HG03520 (cell line): ENCODE data around the gene UBE2E2.
A peak's percentile ranks its signal among the peaks of the same experiment; 100 is the strongest.

Experiments used
- ATAC-seq: cut with Tn5 transposase; IDR thresholded peaks from one replicate; pipeline ENCODE4 v1.9.1; 2021; ENCODE audit warnings: mild to moderate bottlenecking, moderate library complexity; ENCODE audit not compliant: unreplicated experiment

Gene UBE2E2

GRCh38 chr3:23430781-23431398 lies 227.8 kb downstream of the UBE2E2 start:
- ATAC-seq, result no peak

GRCh38 chr3:23431764-23432163 lies 228.6 kb downstream of the UBE2E2 start:
- no peak for ATAC-seq

DNA sequence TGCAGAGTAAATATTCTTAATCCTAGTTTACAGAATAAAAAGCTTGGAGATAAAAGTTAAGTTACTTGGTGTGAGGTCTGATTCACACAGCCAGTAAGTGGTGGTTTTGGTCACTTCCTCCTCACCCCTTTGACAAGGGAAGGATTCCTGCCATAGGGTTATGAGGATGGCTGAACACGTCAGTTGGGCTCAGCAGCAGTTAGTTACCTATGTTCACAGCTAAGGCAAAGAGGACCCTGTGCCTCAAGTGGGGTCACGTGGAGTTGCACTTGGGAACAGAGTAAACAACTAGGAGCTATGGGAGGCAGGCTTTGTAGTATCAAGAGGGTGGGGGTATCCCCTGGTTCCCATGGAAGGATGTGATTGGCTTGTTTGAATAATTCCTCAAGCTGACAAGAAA lies 232.2 kb downstream of the UBE2E2 start:
- no peak for ATAC-seq

DNA sequence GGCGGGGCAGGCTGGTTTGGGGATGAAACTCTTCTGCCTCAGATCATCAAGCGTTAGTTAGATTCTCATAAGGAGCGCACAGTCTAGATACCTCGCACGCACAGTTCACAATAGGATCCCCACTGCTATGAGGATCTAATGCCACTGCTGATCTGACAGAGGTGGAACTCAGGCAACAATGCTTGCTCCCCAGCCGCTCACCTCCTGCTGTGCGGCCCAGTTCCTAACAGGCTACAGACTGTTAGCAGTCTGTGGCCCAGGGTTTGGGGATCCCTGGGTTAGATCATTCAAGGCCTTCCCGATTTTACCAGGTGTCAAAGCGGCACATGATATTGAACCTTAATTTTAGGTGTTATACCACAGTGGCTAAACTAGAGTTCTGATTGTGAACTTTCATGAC lies 232.8 kb downstream of the UBE2E2 start:
- ATAC-seq, result no peak

- ATAC-seq, result no peak
Observed at GRCh38 chr3:23437484-23438145, 234.5 kb downstream of the UBE2E2 start.

GRCh38 chr3:23438657-23439056 lies 235.5 kb downstream of the UBE2E2 start:
- ATAC-seq, result peak; percentile 66

- ATAC-seq, result no peak
Observed at GRCh38 chr3:23439080-23439479, 236.0 kb downstream of the UBE2E2 start.

- ATAC-seq, result no peak
Observed at GRCh38 chr3:23440416-23441294, 237.5 kb downstream of the UBE2E2 start.

- ATAC-seq, result no peak
Observed at GRCh38 chr3:23442598-23443383, 239.7 kb downstream of the UBE2E2 start.

DNA sequence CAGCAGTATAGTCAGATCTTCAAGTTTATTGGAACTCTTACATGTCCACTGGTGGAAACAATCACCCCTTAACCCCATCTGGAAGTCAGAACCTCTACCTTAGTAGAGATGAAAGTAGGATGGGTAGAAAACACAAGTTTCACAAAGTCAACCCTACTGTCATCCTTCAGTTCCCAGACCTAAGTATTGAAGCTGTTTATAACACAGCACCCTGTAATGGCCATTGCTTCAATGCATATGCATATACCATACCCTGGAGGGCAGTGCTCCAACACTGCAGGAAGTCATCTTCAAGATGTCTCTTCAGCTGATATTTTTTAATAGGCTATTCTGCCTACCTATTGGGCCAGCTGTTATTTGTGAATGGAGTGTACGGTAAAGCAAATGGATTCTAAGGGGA lies 241.3 kb downstream of the UBE2E2 start:
- no peak for ATAC-seq

- no peak for ATAC-seq
Observed at GRCh38 chr3:23446301-23446700, 243.2 kb downstream of the UBE2E2 start.

GRCh38 chr3:23448998-23449537 lies 245.9 kb downstream of the UBE2E2 start:
- no peak for ATAC-seq

GRCh38 chr3:23450051-23450450 lies 246.9 kb downstream of the UBE2E2 start:
- ATAC-seq, result no peak

DNA sequence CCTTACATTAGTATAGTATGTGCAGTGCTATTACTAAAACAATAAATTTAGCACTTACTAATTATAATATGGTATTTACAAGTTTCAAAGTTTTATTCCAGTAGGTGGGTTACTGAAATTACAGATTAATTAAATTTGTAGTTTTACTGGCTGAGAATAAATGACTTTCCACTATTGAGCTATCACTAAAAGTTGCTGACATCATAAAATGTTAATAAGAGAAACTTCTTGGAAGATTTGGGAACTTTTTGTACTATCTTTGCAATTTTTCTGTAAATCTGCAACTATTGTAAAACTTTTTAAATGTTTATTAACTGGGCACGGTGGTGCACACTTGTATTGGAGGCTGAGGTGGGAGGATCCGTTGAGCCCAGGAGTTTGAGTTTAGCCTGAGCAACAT lies 247.7 kb downstream of the UBE2E2 start:
- no peak for ATAC-seq

GRCh38 chr3:23452408-23452807 lies 249.3 kb downstream of the UBE2E2 start:
- no peak for ATAC-seq

- no peak for ATAC-seq
Observed at GRCh38 chr3:23455084-23455483, 252.0 kb downstream of the UBE2E2 start.

- ATAC-seq, result no peak
Observed at GRCh38 chr3:23455775-23456174, 252.6 kb downstream of the UBE2E2 start.

DNA sequence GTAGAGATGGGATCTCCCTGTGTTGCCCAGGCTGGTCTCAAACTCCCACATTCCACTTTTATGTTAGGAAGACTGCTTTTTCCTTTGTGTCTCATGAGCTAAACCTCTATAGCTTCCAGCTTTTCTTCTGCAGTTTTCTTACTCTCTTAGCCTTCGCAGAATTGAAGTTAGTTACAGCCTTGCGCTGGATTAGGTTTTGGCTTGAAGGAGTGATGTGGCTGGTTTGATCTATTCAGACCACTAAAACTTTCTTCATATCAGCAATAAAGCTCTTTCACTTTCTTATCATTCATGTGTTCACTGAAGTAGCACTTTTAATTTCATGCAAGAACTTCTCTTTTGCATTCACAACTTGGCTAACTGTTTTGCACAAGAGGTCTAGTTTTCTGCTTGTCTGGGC lies 254.6 kb downstream of the UBE2E2 start:
- no peak for ATAC-seq

DNA sequence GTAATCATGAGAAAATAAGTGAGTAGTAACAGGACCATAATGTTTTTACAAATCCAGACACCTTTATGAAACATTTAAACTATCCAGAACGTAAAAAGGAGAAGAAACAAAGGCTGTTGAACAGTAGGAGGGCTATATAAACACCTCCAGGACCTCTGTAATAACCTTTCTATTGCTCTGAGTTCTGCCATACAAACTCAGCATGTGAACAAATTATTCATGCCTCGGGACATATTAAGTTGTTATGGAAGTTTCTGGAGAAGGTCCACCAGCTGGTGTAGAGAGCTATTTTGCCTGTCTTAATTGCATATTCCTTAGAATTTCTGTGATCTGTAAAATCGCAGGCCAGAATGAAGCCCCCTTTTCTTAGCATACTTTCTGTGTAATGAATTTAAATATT lies 256.3 kb downstream of the UBE2E2 start:
- ATAC-seq, result no peak

DNA sequence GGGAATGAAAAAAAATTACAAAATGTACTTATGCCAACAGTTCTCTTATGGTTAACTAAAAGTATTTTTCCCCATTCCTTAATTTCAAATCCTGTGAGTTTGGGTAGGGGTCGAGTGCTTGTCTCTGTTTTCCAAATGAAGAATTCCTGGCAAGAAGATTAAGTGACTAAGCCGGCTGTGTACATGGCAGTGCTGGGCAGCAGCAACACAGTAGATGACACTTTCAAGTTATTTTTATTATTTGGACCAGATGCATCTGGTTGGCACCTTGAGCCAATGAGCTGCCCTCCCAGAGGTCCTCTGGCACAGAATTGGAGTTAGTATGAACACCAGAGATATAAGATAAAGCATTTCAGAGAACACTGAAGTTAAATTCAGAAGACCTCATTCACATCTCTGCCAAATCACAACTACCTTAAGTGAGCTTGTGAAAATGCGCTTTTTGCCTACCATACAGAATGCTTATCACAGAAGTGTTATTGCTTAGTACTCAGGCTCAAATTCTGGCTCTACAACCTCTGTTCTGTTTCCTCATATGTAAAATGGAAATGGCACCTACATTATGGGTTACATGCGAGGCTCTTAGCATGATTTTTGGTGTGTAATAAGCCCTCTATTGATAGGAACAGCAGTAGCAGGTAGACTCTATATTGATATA lies 256.9 kb downstream of the UBE2E2 start:
- no peak for ATAC-seq
